Placental epithelial cell (primary cell): Measurements from ENCODE around the gene GPATCH8. TPM values are rescaled to one million over a fixed set of nuclear protein-coding genes. Genes with fewer than 3 reads are reported as not detected.

Source experiments
- small RNA-seq: library from RNA; depleted of rRNA; stranded (forward); fragments of <200 nt; gene quantifications from one replicate; pipeline ENCODE3, GENCODE V24; 2012
- total RNA-seq: library from RNA; depleted of rRNA; stranded (reverse); fragments of >200 nt; gene quantifications from 2 replicates; pipeline ENCODE4 v1.2.3, GENCODE V29; 2012

Gene GPATCH8
- total RNA-seq, result 22.6 and 28.7 TPM in 2 replicates

DNA sequence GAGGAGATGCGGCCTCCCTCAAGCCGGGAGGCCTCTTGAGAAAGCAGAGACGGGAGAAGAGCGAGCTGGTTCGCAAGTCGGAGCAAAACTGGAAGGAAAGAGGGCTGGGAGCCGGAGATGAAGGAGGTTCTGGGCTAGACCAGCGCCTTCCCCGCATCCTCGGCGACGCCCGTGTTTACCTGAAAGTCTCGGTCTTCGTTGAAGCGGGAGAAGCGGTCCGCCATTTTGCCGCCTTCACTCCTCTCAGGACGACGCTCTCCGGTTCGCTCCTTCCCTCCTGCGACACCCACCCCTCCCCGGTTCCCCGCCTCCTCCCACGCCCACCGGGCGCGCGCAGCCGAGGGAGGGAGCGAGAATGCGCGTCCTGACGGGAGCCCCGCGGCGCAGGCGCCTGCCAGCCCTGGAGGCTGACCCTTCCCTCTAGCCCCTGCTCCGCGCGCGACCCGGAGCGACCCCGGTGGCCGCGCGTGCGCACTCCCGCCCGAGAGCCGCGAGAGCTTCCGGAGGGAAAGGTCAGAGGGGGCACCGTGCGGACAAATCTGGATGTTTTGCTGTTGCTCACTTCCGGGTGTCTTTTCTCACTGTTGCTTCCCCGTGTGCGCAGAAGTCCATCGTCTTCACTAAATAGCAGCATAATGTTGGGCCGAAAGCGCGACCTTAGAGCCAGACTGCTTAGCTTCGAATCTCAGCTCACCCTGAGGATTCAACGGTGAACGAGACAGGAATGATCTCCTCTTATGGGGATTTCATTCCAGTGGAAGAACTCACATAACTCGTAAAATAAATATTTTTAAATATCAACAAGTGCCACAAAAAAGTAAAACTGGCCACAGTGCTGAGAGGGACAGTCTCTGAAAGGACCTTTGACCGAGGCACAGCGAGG lies at the start of gene GPATCH8:
TSS of gene GPATCH8 (minus strand) at position 260 of the 883 bp plus-strand sequence. CDS start at position 224, 36 bp downstream.

DNA sequence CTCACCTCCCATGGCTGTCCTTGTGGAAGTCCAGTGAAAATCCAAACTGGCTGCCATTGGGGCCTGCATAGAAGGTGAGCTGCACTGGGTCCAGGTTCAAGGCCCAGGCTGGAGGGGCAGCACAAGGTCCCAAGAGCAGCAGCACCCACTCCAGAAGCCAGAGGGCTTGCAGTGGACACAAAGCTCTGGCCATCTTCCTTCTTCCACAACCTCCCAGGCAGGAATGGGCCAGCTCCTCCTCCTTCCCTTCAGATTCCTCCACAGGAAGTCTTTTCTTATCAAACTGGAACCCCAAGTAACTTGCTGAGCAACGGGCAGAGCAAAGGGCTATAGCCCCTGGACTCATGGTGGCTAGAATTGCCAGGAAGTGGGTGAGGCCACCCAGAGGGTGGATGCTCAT lies 113.9 kb downstream of the GPATCH8 start, which contains the start of gene ITGA2B:
TSS of gene ITGA2B (minus strand) at position 369 of the 400 bp plus-strand sequence. CDS start at position 193, 176 bp downstream.

DNA sequence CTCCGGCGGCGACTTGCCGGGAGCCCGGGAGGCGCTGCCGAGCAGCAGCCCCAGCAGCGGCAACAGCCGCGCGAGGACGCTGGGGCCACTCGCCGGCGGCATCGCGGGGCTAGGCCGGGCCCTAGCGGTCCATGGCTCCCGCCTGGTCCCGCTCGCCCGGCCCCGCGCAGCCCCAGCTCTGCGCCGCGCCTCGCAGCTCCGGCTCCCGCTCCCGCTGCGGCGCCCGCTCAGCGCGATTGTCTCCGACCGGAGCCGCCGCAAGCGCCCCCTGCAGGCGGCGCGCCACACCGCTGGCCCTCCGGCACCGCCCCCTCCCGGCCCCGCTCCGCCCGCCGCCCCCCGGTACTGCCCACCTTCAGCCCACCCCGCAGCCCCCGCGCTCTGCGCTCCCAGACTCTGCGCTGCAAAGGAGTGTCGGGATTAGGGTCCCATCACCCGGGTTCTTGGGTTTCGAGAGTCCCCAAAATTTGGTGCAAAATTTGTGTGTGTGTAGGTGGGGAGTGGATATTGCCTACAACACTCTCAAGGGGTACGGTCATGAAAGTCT lies 139.5 kb downstream of the GPATCH8 start, which contains the start of gene FAM171A2:
TSS of gene FAM171A2 (minus strand) at position 241 of the 547 bp plus-strand sequence. CDS start at position 102, 139 bp downstream.

Small RNA genes within 50 kb of the gene (small RNA-seq; reads per million reads assigned to genes)
- gene RN7SL258P, result not detected

Other genes with a start within 250 kb of the GPATCH8 start
- gene SLC4A1, start 235.3 kb downstream of the GPATCH8 start, total RNA-seq, result not detected in 2 replicates
- gene RUNDC3A, start 194.8 kb downstream of the GPATCH8 start, total RNA-seq, result 0.11 TPM in 1 of 2 replicates, not detected in the other
- gene SLC25A39, start 178.6 kb downstream of the GPATCH8 start, total RNA-seq, result 101 and 160 TPM in 2 replicates
- gene GRN, start 158.1 kb downstream of the GPATCH8 start, total RNA-seq, result 228 and 715 TPM in 2 replicates
- gene FAM171A2, start 139.6 kb downstream of the GPATCH8 start, total RNA-seq, result 2.2 and 4.3 TPM in 2 replicates
- gene ITGA2B, start 113.8 kb downstream of the GPATCH8 start, total RNA-seq, result 0.11 and 1.2 TPM in 2 replicates
- 11.8 and 13.7 TPM in 2 replicates for gene FZD2, start 54.1 kb upstream of the GPATCH8 start, total RNA-seq
- gene MEIOC, start 153.1 kb upstream of the GPATCH8 start, total RNA-seq, result under 0.01 and 0.11 TPM in 2 replicates
- gene CCDC43, start 186.4 kb upstream of the GPATCH8 start, total RNA-seq, result 23.9 and 27.5 TPM in 2 replicates
- 2.5 and 4.3 TPM in 2 replicates for gene DBF4B, start 205.3 kb upstream of the GPATCH8 start, total RNA-seq